ENCODE data around the gene TRAPPC2L.

Gene TRAPPC2L

GRCh38 chr16:88910284-88911135 is 53.6 kb downstream of the TRAPPC2L start:
- H3K4me3 ChIP-seq (ENCODE audit: low read depth, low read length) = no peak overlapping the region
- no peak for DNase-seq (ENCODE audit: low read depth)
- TF ChIP-seq CTCF (conservative IDR thresholded peaks at IDR 0.05; ENCODE audit: low read depth, low read length) = no peak

GRCh38 chr16:88911136-88911945 is 54.4 kb downstream of the TRAPPC2L start:
- no peak for DNase-seq (ENCODE audit: low read depth)
- TF ChIP-seq CTCF (conservative IDR thresholded peaks at IDR 0.05; ENCODE audit: low read depth, low read length) = no peak
- no peak overlapping the region for H3K4me3 ChIP-seq (ENCODE audit: low read depth, low read length)

- TF ChIP-seq CTCF (conservative IDR thresholded peaks at IDR 0.05; ENCODE audit: low read depth, low read length) = no peak
- DNase-seq (ENCODE audit: low read depth) = no peak
- H3K4me3 ChIP-seq (ENCODE audit: low read depth, low read length) = no peak overlapping the region
Measured at GRCh38 chr16:88911946-88912310, 55.0 kb downstream of the TRAPPC2L start.
